AG09309 (cell line): ENCODE data around the gene TALDO1.
A peak's percentile ranks its signal among the peaks of the same experiment; 100 is the strongest.

Experiments used
- DNase-seq: peaks from one replicate; pipeline ENCODE4 v3.0.0-alpha.2; 2010; ENCODE audit warnings: low read depth
- H3K4me3 ChIP-seq: 2 replicates; pipeline ENCODE4 v1.5.1; 2011; ENCODE audit warnings: mild to moderate bottlenecking, low read depth, low read length, moderate library complexity; ENCODE audit not compliant: control insufficient read depth
- CTCF ChIP-seq: IDR thresholded peaks from 2 replicates; pipeline ENCODE4 v1.5.1; 2011; ENCODE audit warnings: mild to moderate bottlenecking, low read depth, low read length, inconsistent platforms; ENCODE audit not compliant: insufficient read depth, control insufficient read depth; ENCODE audit errors: missing control alignments

Gene TALDO1

DNA sequence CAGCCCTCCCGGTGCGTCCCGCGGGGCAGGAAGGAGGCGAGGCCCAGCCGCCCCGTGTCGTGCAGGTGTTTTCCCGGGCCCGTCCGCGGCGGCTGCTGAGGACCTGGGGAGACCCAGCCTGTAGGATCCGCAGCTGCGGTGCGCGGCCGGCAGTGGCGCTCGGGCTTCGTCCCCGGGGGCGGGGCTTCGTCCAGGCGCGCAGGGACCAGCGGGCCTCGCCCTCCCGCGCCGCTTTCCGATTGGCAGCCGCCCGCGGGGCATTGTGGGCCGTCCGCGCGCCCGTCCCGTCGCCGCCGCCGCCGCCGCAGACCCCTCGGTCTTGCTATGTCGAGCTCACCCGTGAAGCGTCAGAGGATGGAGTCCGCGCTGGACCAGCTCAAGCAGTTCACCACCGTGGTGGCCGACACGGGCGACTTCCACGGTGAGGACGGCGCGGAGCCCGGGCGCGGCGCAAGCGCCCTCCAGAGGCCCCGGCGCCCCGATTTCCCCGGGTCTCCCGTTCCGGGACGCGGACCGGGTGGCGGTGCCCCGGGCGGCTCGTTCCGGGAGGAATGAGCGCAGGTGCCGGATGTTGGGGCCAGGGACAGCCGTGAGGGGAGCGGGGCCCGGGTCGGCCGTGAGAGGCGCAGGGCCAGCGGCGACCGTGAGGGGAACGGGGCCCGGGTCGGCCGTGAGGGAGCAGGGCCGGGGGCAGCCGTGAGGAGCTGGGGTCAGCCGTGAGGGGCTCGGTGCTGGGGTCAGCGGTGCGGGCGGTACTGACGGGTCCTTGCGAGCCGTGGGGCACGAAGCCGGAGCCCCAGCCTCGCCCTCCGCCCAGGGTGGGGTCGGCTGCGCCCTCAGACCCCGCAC lies at the start of gene TALDO1:
TSS of gene TALDO1 (plus strand) at position 307 of the 849 bp plus-strand sequence. CDS start at position 325, 18 bp downstream.
- H3K4me3 ChIP-seq = peak within 1 kb of the TSS; percentile 62
- peak; percentile 10 for DNase-seq
- peak; percentile 16 for TF ChIP-seq CTCF

- no peak for TF ChIP-seq CTCF
- H3K4me3 ChIP-seq = no peak overlapping the region
- no peak for DNase-seq
Observed at GRCh38 chr11:697811-698311, 49.4 kb upstream of the TALDO1 start.

GRCh38 chr11:698493-699115 lies 48.7 kb upstream of the TALDO1 start:
- H3K4me3 ChIP-seq = no peak overlapping the region
- no peak for TF ChIP-seq CTCF
- no peak for DNase-seq

- no peak for DNase-seq
- no peak for TF ChIP-seq CTCF
- no peak overlapping the region for H3K4me3 ChIP-seq
Observed at GRCh38 chr11:699116-699508, 48.2 kb upstream of the TALDO1 start.

GRCh38 chr11:699753-700152 lies 47.5 kb upstream of the TALDO1 start:
- H3K4me3 ChIP-seq = no peak overlapping the region
- TF ChIP-seq CTCF = no peak
- DNase-seq = no peak

DNA sequence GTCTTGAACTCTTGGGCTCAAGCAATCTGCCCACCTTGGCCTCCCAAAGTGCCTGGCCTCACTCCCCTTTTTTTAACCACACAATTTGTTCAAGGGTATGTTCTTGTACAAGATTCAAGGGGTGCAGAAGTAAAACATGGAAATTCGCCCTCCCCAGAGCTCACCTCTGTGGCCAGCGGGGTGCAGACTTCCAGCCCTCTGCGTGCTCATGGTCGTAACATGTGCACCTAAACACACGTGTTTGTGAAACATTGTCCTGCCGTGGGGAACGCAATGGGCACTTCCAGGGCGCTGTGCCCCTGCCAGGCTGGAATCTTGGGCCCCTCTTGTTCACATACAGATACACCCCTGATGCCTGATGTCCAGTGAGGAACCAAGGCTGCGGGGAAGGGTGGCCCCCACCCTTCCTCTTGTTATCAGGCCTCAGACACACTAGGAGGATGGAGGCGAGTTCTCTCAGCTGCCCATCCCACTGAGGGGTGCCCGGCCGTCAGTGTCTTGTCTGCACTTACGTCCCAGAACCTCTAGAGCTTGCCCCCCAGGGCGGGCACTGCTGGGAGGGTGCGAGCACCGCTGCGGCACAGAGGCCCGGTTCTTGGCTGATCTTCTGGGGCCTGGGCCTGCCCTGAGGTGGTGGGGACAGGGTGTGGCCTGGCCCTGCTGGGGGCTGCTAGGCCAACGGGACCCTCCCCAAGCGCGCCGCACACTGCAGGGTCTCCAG lies 45.4 kb upstream of the TALDO1 start:
- H3K4me3 ChIP-seq = no peak overlapping the region
- DNase-seq = no peak
- TF ChIP-seq CTCF = no peak
